CD14-positive monocyte (primary cell): Measurements from ENCODE around the gene KLHL14. TPM values are rescaled to one million over a fixed set of nuclear protein-coding genes. Genes with fewer than 3 reads are reported as not detected.

Experiments
- DNase-seq, 3 donors: peaks; one replicate each; pipeline ENCODE4 v3.0.0-alpha.2; 2011 to 2022
- H2AFZ ChIP-seq: 2 replicates; pipeline ENCODE4 v1.6.0; 2012; ENCODE audit warnings: mild to moderate bottlenecking, low read depth, low read length, inconsistent platforms; ENCODE audit not compliant: insufficient read depth, poor library complexity, severe bottlenecking
- H3K27ac ChIP-seq, 2 donors: 1 replicate in 1 of 2; 2 replicates in 1 of 2; pipeline ENCODE4 v1.5.1; 2012 to 2013; ENCODE audit warnings: low read length in 2 of 2, control low read depth in 1 of 2, inconsistent platforms in 1 of 2, low read depth in 1 of 2, mild to moderate bottlenecking in 1 of 2
- H3K27me3 ChIP-seq, 2 donors: one replicate each; pipeline versions ENCODE4 v1.6.0 to v1.6.1; 2011 to 2013; ENCODE audit warnings: low read length in 2 of 2; ENCODE audit not compliant: control insufficient read depth in 2 of 2, insufficient read depth in 2 of 2
- H3K36me3 ChIP-seq, 2 donors: replicated peaks in 1 of 2; 1 replicate in 1 of 2; 2 replicates in 1 of 2; pipeline versions ENCODE4 v1.5.1 to v1.6.1; 2012 to 2013; ENCODE audit warnings: low read length in 2 of 2, control low read depth in 1 of 2, inconsistent platforms in 1 of 2, mild to moderate bottlenecking in 1 of 2; ENCODE audit not compliant: insufficient read depth in 2 of 2, control insufficient read depth in 1 of 2
- H3K4me1 ChIP-seq, 2 donors: 1 replicate in 1 of 2; 2 replicates in 1 of 2; pipeline versions ENCODE4 v1.5.1 to v1.6.1; 2012 to 2013; ENCODE audit warnings: low read length in 2 of 2, control low read depth in 1 of 2, inconsistent platforms in 1 of 2, mild to moderate bottlenecking in 1 of 2, moderate library complexity in 1 of 2; ENCODE audit not compliant: insufficient read depth in 2 of 2, control insufficient read depth in 1 of 2
- H3K4me2 ChIP-seq: replicated peaks from 2 replicates; pipeline ENCODE3; 2012; ENCODE audit warnings: low read length, moderate library complexity, mild to moderate bottlenecking; ENCODE audit not compliant: poor library complexity, severe bottlenecking; ENCODE audit errors: extremely low read depth
- H3K4me3 ChIP-seq, 3 experiments: fragments of 200-600 bp in 1 of 3; sonication (generic) in 1 of 3; replicated peaks in 1 of 3; 1 replicate in 2 of 3; 2 replicates in 1 of 3; pipeline ENCODE4 v1.5.1; 2011 to 2013; ENCODE audit warnings: low read length in 3 of 3, mild to moderate bottlenecking in 3 of 3, control low read depth in 2 of 3, low read depth in 2 of 3, inconsistent platforms in 1 of 3, moderate library complexity in 1 of 3
- H3K79me2 ChIP-seq: 2 replicates; pipeline ENCODE4 v1.6.0; 2012; ENCODE audit warnings: mild to moderate bottlenecking, control low read depth, inconsistent platforms, low read length, moderate library complexity; ENCODE audit not compliant: insufficient read depth
- H3K9ac ChIP-seq: 2 replicates; pipeline ENCODE4 v1.6.0; 2017; ENCODE audit warnings: low read length, mild to moderate bottlenecking; ENCODE audit not compliant: insufficient read depth, poor library complexity, severe bottlenecking
- H3K9me3 ChIP-seq, 2 donors: replicated peaks in 1 of 2; 1 replicate in 1 of 2; 2 replicates in 1 of 2; pipeline versions ENCODE4 v1.5.1 to v1.6.1; 2012 to 2013; ENCODE audit warnings: low read length in 2 of 2, control low read depth in 1 of 2; ENCODE audit not compliant: control insufficient read depth in 1 of 2, insufficient read depth in 1 of 2
- H4K20me1 ChIP-seq: 2 replicates; pipeline ENCODE4 v1.6.0; 2012; ENCODE audit warnings: mild to moderate bottlenecking, low read length, control low read depth, moderate library complexity; ENCODE audit not compliant: insufficient read depth
- H3K27ac Mint-ChIP-seq, 7 donors: one replicate each; pipeline ENCODE4 v1.8.0; 2020; ENCODE audit warnings: mild to moderate bottlenecking in 7 of 7, mixed read lengths in 7 of 7, moderate library complexity in 6 of 7, inconsistent platforms in 2 of 7
- H3K27me3 Mint-ChIP-seq, 3 donors: one replicate each; pipeline ENCODE4 v1.8.0; 2021 to 2022; ENCODE audit warnings: low read depth in 3 of 3, mild to moderate bottlenecking in 3 of 3, mixed read lengths in 3 of 3, moderate library complexity in 3 of 3, inconsistent platforms in 1 of 3
- H3K36me3 Mint-ChIP-seq, 2 donors: one replicate each; pipeline ENCODE4 v1.8.0; 2020; ENCODE audit warnings: mixed read lengths in 2 of 2, inconsistent platforms in 1 of 2, mild to moderate bottlenecking in 1 of 2
- H3K4me1 Mint-ChIP-seq: one replicate; pipeline ENCODE4 v1.8.0; 2020; ENCODE audit warnings: mild to moderate bottlenecking, mixed read lengths
- H3K4me3 Mint-ChIP-seq, 2 donors: one replicate each; pipeline ENCODE4 v1.8.0; 2020; ENCODE audit warnings: mild to moderate bottlenecking in 2 of 2, mixed read lengths in 2 of 2, moderate library complexity in 1 of 2
- H3K9me3 Mint-ChIP-seq, 7 donors: one replicate each; pipeline ENCODE4 v1.8.0; 2020 to 2022; ENCODE audit warnings: mixed read lengths in 7 of 7, mild to moderate bottlenecking in 6 of 7, moderate library complexity in 6 of 7, inconsistent platforms in 2 of 7
- CTCF ChIP-seq: fragments of 200-600 bp; IDR thresholded peaks from one replicate; pipeline ENCODE4 v1.8.0; 2022; ENCODE audit warnings: antibody characterized with exemption, mild to moderate bottlenecking
- WGBS: methylation state at CpG from one replicate; pipeline ENCODE4 v1.1.5; 2013; ENCODE audit warnings: missing lambda C conversion rate; ENCODE audit not compliant: insufficient coverage; 5-methylcytosine and 5-hydroxymethylcytosine counted together
- intact Hi-C, 2 donors: fragments of 100-400 bp; cut with micrococcal nuclease; formaldehyde crosslinking; loops; one replicate each; pipeline versions ENCODE4 v1.15.0 to v1.15.1; 2023
- polyA plus RNA-seq, 3 donors: library from polyadenylated mRNA; depleted of rRNA in 1 of 3; unstranded in 2 of 3; stranded (reverse) in 1 of 3; fragments of 300-500 nt in 2 of 3; fragments of >200 nt in 1 of 3; fragmentation: Illumina TruSeq in 2 of 3; gene quantifications; 1 replicate in 2 of 3; 2 replicates in 1 of 3; pipeline ENCODE4 v1.2.3, GENCODE V29; 2012 to 2021

The KLHL14 gene
- polyA plus RNA-seq, 3 donors, result 0.08 TPM; not detected in 2

DNA sequence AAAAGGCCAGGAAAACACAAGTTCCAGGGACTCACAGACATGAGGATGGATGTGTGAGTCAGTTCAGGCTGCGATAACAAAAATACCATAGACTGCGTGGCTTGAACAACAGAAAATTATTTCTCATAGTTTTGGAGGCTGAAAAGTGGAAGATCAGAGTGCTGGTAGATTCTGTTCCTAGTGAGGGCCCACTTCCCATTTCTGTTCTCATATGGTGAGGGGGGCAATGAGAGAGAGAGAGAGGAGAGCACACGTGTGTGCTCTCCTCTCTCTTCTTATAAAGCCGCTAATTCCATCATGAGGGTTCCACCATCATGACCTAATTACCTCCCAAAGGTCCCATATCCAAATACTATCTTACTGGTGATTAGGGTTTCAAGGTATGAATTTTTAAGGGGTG, 23.0 kb downstream of the KLHL14 start:
- no peak overlapping the region for H3K27ac ChIP-seq
- no peaks in the 10 kb centered on the region for H3K27me3 ChIP-seq
- H3K4me2 ChIP-seq, result no peak overlapping the region
- Mint-ChIP-seq H3K27ac (no peak overlapping the region), H3K9me3 (peaks cover 0 to 4% (median 0%) of the 10 kb centered on the region in 7 donors), H3K4me3 (no peak overlapping the region), H3K4me1 (no peaks in the 10 kb centered on the region), H3K36me3 (no peaks in the 10 kb centered on the region), H3K27me3 (peaks cover 0 to 2% (median 2%) of the 10 kb centered on the region in 3 donors)
- no peaks in the 10 kb centered on the region for H3K9me3 ChIP-seq
- no peak overlapping the region for H3K4me3 ChIP-seq
- intact Hi-C loops, result no loop called here
- H3K4me1 ChIP-seq, result no peaks in the 10 kb centered on the region
- DNase-seq, result no peak
- H3K79me2 ChIP-seq, result no peaks in the 10 kb centered on the region
- H4K20me1 ChIP-seq, result no peaks in the 10 kb centered on the region
- no peak overlapping the region for H2AFZ ChIP-seq
- H3K9ac ChIP-seq, result no peak overlapping the region
- H3K36me3 ChIP-seq, result no peaks in the 10 kb centered on the region
- no peak for TF ChIP-seq CTCF
- WGBS, result 100% methylated on average over 1 of the region's 4 CpGs

DNA sequence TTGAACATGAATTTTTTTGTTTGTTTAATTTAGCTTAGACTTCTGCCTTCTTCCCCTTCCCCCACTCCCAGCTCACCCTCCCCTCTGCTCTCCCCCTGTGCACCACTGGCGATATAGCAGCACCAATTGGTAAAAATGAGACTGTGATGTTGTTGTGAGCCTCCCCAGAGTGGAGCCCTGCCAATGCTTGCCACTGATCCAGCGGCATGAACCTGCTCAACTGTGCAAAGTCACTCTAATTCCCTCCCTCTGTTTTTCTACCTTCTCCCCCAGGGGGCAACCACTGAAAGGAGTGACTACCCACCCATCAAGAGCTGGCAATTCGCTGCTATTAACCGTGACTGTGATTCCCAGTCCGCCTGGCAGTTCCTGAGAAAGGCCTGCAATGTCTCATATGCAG, 30.2 kb downstream of the KLHL14 start:
- H3K36me3 Mint-ChIP-seq, result no peaks in the 10 kb centered on the region
- no peaks in the 10 kb centered on the region for H3K9me3 Mint-ChIP-seq
- no peak for TF ChIP-seq CTCF
- no peak overlapping the region for H3K27ac ChIP-seq
- no peak for DNase-seq
- no peaks in the 10 kb centered on the region for H3K9me3 ChIP-seq
- no peaks in the 10 kb centered on the region for H3K36me3 ChIP-seq
- H3K27me3 Mint-ChIP-seq, result peaks cover 0 to 3% (median 0%) of the 10 kb centered on the region in 3 donors
- no peak overlapping the region for H3K4me3 Mint-ChIP-seq
- no peaks in the 10 kb centered on the region for H3K79me2 ChIP-seq
- no peak overlapping the region for H3K4me3 ChIP-seq
- H3K27ac Mint-ChIP-seq, result no peak overlapping the region
- H3K4me1 ChIP-seq, result no peaks in the 10 kb centered on the region
- H4K20me1 ChIP-seq, result no peaks in the 10 kb centered on the region
- no peak overlapping the region for H3K4me2 ChIP-seq
- 92% methylated on average over 2 of the region's 5 CpGs for WGBS
- H2AFZ ChIP-seq, result no peak overlapping the region
- no peaks in the 10 kb centered on the region for H3K4me1 Mint-ChIP-seq
- no peaks in the 10 kb centered on the region for H3K27me3 ChIP-seq
- intact Hi-C loops, result no loop called here
- H3K9ac ChIP-seq, result no peak overlapping the region
